Breast epithelium (tissue), 4 donors: ENCODE data around the gene HKDC1. TPM values are rescaled to one million over a fixed set of nuclear protein-coding genes. Genes with fewer than 3 reads are reported as not detected.

Experiments
- DNase-seq, 2 donors: peaks; one replicate each; pipeline ENCODE4 v3.0.0-alpha.2; 2019; ENCODE audit warnings: low spot score in 2 of 2
- H3K27ac ChIP-seq, 2 donors: fragments of 200-600 bp; sonication (generic) in 1 of 2; one replicate each; pipeline ENCODE4 v1.5.1; 2016 to 2019; ENCODE audit warnings: mild to moderate bottlenecking in 1 of 2
- H3K27me3 ChIP-seq, 2 donors: fragments of 200-600 bp; sonication (generic) in 1 of 2; one replicate each; pipeline versions ENCODE4 v1.5.1 to v1.6.0; 2017 to 2019; ENCODE audit warnings: control low read depth in 1 of 2, mild to moderate bottlenecking in 1 of 2
- H3K36me3 ChIP-seq: fragments of 200-600 bp; one replicate; pipeline ENCODE4 v1.5.1; 2019
- H3K4me1 ChIP-seq, 2 donors: fragments of 200-600 bp; sonication (generic); one replicate each; pipeline ENCODE4 v1.5.1; 2016 to 2019; ENCODE audit warnings: control low read depth in 1 of 2
- H3K4me3 ChIP-seq, 3 donors: fragments of 200-600 bp; sonication (generic); 1 replicate in 2 of 3; 2 replicates in 1 of 3; pipeline ENCODE4 v1.5.1; 2016 to 2019; ENCODE audit warnings: mild to moderate bottlenecking in 3 of 3, moderate library complexity in 2 of 3
- H3K9me3 ChIP-seq, 2 donors: fragments of 200-600 bp; sonication (generic) in 1 of 2; one replicate each; pipeline ENCODE4 v1.5.1; 2016 to 2019; ENCODE audit warnings: control low read depth in 1 of 2
- POLR2A ChIP-seq: fragments of 450-650 bp; IDR thresholded peaks from one replicate; pipeline ENCODE4 v1.6.1; 2016; ENCODE audit warnings: antibody characterized with exemption, mild to moderate bottlenecking, moderate library complexity
- POLR2AphosphoS5 ChIP-seq, 3 donors: sonication (generic); formaldehyde crosslinking; IDR thresholded peaks; one replicate each; pipeline ENCODE4 v1.6.1; 2017; ENCODE audit warnings: antibody characterized with exemption in 3 of 3
- intact Hi-C: fragments of 100-400 bp; cut with DNase I; formaldehyde crosslinking; loops from one replicate; pipeline ENCODE4 v1.15.1; 2023; ENCODE audit warnings: low total_unique reads
- total RNA-seq, 3 donors: library from RNA; depleted of rRNA; stranded (reverse); fragments of >200 nt; gene quantifications; one replicate each; pipeline ENCODE4 v1.1.0, GENCODE V29; 2016
- TF ChIP-seq, protein P1 (sequence below), 3 donors: fragments of 450-650 bp; IDR thresholded peaks; one replicate each; pipeline ENCODE4 v1.5.1; 2016 to 2017; ENCODE audit warnings: antibody characterized with exemption in 3 of 3, mild to moderate bottlenecking in 3 of 3, moderate library complexity in 3 of 3

HKDC1 gene
- total RNA-seq, 3 donors from 2014 or later: 0.15 to 2.0 TPM; not detected in 1

GRCh38 chr10:69211524-69211923 is 8.6 kb upstream of the HKDC1 start:
- no peak for DNase-seq
- peaks cover 6% of the 10 kb centered on the region for H3K36me3 ChIP-seq
- H3K4me1 ChIP-seq: no peaks in the 10 kb centered on the region
- H3K27me3 ChIP-seq: no peaks in the 10 kb centered on the region
- no peak for TF ChIP-seq POLR2A
- TF ChIP-seq POLR2AphosphoS5 (IDR thresholded peaks at IDR 0.05): no peak
- TF ChIP-seq, protein P1, sequence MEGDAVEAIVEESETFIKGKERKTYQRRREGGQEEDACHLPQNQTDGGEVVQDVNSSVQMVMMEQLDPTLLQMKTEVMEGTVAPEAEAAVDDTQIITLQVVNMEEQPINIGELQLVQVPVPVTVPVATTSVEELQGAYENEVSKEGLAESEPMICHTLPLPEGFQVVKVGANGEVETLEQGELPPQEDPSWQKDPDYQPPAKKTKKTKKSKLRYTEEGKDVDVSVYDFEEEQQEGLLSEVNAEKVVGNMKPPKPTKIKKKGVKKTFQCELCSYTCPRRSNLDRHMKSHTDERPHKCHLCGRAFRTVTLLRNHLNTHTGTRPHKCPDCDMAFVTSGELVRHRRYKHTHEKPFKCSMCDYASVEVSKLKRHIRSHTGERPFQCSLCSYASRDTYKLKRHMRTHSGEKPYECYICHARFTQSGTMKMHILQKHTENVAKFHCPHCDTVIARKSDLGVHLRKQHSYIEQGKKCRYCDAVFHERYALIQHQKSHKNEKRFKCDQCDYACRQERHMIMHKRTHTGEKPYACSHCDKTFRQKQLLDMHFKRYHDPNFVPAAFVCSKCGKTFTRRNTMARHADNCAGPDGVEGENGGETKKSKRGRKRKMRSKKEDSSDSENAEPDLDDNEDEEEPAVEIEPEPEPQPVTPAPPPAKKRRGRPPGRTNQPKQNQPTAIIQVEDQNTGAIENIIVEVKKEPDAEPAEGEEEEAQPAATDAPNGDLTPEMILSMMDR (IDR thresholded peaks at IDR 0.05): no peak
- intact Hi-C loops: no loop called here
- no peak overlapping the region for H3K4me3 ChIP-seq
- no peak overlapping the region for H3K27ac ChIP-seq
- H3K9me3 ChIP-seq: no peaks in the 10 kb centered on the region

GRCh38 chr10:69213591-69214311 is 6.4 kb upstream of the HKDC1 start:
- H3K27me3 ChIP-seq: no peaks in the 10 kb centered on the region
- H3K9me3 ChIP-seq: no peaks in the 10 kb centered on the region
- no peak for TF ChIP-seq POLR2A
- no peak for TF ChIP-seq POLR2AphosphoS5 (IDR thresholded peaks at IDR 0.05)
- TF ChIP-seq, protein P1 (IDR thresholded peaks at IDR 0.05): no peak
- no peak for DNase-seq
- intact Hi-C loops: no loop called here
- no peaks in the 10 kb centered on the region for H3K36me3 ChIP-seq
- H3K4me1 ChIP-seq: no peaks in the 10 kb centered on the region
- H3K27ac ChIP-seq: no peak overlapping the region
- H3K4me3 ChIP-seq: no peak overlapping the region

DNA sequence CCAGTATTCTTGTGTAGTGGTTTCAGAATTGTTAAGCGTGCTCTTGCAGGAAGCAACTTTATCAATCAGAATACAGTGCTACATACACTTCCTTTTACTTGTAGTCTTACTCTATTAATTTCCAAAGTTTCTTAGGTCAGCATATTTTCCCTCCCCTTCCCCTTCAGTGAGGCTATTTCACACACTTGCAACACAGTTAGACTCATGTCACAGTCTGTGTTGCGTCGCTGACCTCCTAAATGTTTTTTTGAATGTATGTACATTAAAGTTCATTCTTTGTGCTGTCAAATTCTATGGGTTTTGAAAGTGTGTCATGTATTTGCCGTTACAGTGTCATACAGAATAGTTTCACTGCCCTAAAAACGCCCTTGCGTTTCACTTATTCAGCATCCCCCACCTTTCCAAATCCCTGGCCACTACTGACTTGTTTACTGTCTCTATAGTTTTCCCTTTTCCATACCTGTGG is 5.4 kb upstream of the HKDC1 start:
- Histone ChIP-seq H3K36me3 (no peaks in the 10 kb centered on the region), H3K4me3 (no peak overlapping the region), H3K9me3 (no peaks in the 10 kb centered on the region), H3K27me3 (no peaks in the 10 kb centered on the region), H3K27ac (no peak overlapping the region), H3K4me1 (no peaks in the 10 kb centered on the region)
- no peak for TF ChIP-seq POLR2A
- TF ChIP-seq, protein P1 (IDR thresholded peaks at IDR 0.05): no peak
- no peak for TF ChIP-seq POLR2AphosphoS5 (IDR thresholded peaks at IDR 0.05)
- intact Hi-C loops: no loop called here
- DNase-seq: no peak

DNA sequence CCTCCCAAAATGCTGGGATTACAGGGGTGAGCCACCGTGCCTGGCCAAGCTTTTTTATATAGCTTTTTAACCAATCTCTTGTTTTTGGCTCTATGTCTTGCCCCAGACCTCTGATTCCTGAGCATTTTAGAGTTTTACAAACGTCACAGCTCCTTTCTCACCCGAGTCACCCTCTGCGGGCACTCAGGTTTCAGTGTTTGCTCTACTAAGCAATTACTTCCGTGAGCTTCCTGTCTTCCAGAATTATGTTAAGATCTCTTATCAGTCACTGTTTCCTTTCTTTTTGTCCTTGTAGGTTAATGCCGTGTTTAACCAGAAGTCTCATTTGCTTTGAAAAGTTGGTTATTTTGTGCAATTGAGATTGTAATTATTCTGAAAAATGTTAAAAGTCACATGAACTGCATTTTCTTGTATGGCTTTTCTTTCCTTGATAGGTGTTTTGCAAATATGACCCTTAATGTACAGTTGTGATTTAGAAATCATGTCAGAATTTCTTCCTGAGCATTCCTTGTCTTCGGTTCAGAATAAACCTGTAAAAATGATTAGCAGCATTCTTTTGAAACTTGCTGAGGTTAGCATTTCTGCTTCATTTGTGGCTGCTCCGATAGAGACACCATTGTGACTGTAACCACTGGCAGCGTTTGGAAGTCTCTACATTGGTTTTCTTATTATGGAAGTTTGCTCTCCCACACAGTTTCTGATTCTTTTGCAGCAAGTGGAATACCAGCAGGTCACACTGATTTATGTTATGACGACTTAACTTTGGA is 4.5 kb upstream of the HKDC1 start:
- intact Hi-C loops: no loop called here
- H3K9me3 ChIP-seq: no peaks in the 10 kb centered on the region
- no peaks in the 10 kb centered on the region for H3K36me3 ChIP-seq
- no peak overlapping the region for H3K4me3 ChIP-seq
- no peak for DNase-seq
- H3K27ac ChIP-seq: no peak overlapping the region
- TF ChIP-seq POLR2AphosphoS5 (IDR thresholded peaks at IDR 0.05) (no peak), POLR2A (no peak)
- TF ChIP-seq, protein P1 (IDR thresholded peaks at IDR 0.05): no peak
- H3K4me1 ChIP-seq: no peaks in the 10 kb centered on the region
- no peaks in the 10 kb centered on the region for H3K27me3 ChIP-seq

- Histone ChIP-seq H3K27ac (no peak overlapping the region), H3K27me3 (no peaks in the 10 kb centered on the region), H3K4me1 (no peaks in the 10 kb centered on the region), H3K9me3 (no peaks in the 10 kb centered on the region), H3K4me3 (no peak overlapping the region), H3K36me3 (no peaks in the 10 kb centered on the region)
- TF ChIP-seq POLR2A (no peak), POLR2AphosphoS5 (IDR thresholded peaks at IDR 0.05) (no peak)
- TF ChIP-seq, protein P1 (IDR thresholded peaks at IDR 0.05): no peak
- intact Hi-C loops: no loop called here
- no peak for DNase-seq
Observed at GRCh38 chr10:69216577-69217118, 3.5 kb upstream of the HKDC1 start.
